WTC11 (cell line): Measurements from ENCODE around the gene NXN. TPM values are rescaled to one million over a fixed set of nuclear protein-coding genes. Genes with fewer than 3 reads are reported as not detected.
A peak's percentile ranks its signal among the peaks of the same experiment; 100 is the strongest.

Experiments used
- ATAC-seq: fragments of 200-7000 bp; cut with Tn5 transposase; 2 replicates; pipeline ENCODE4 v1.10.0; 2021; ENCODE audit warnings: mild to moderate bottlenecking, moderate library complexity
- CTCF ChIA-PET: fragments of 300-600 bp; sonication (Branson Sonifier 250); formaldehyde crosslinking; loops from one replicate; lab custom pipeline; 2021; ENCODE audit warnings: antibody characterized with exemption; lab: Charles Lee
- POLR2A ChIA-PET: fragments of 350-600 bp; sonication (Branson Sonifier 250); formaldehyde crosslinking; loops from one replicate; lab custom pipeline; 2021; ENCODE audit warnings: antibody characterized with exemption; lab: Charles Lee
- DNase-seq: peaks from one replicate; pipeline ENCODE4 v3.0.0; 2021; ENCODE audit warnings: low spot score
- H3K27ac Mint-ChIP-seq: 2 replicates; pipeline ENCODE4 v1.8.0; 2021; ENCODE audit warnings: mixed read lengths
- H3K27me3 Mint-ChIP-seq: 2 replicates; pipeline ENCODE4 v1.8.0; 2021; ENCODE audit warnings: low read depth, mild to moderate bottlenecking, moderate library complexity, mixed read lengths
- H3K36me3 Mint-ChIP-seq: 2 replicates; pipeline ENCODE4 v1.8.0; 2021; ENCODE audit warnings: mixed read lengths
- H3K4me1 Mint-ChIP-seq: 2 replicates; pipeline ENCODE4 v1.8.0; 2022; ENCODE audit warnings: mixed read lengths
- H3K4me3 Mint-ChIP-seq: 2 replicates; pipeline ENCODE4 v1.8.0; 2021; ENCODE audit warnings: mild to moderate bottlenecking, moderate library complexity, mixed read lengths
- H3K9me3 Mint-ChIP-seq: 2 replicates; pipeline ENCODE4 v1.8.0; 2021; ENCODE audit warnings: mixed read lengths
- CREM ChIP-seq: sonication (generic); formaldehyde crosslinking; IDR thresholded peaks from 2 replicates; pipeline ENCODE4 v1.8.1; 2022; ENCODE audit warnings: mild to moderate bottlenecking, missing genetic modification reagents, moderate library complexity
- ESRRA ChIP-seq: sonication (generic); formaldehyde crosslinking; IDR thresholded peaks from 2 replicates; pipeline ENCODE4 v1.8.1; 2022; ENCODE audit warnings: mild to moderate bottlenecking, missing genetic modification reagents, borderline replicate concordance
- ETV6 ChIP-seq: sonication (generic); formaldehyde crosslinking; IDR thresholded peaks from 2 replicates; pipeline ENCODE4 v1.8.1; 2022; ENCODE audit warnings: mild to moderate bottlenecking, missing genetic modification reagents
- FOXP1 ChIP-seq: sonication (generic); formaldehyde crosslinking; IDR thresholded peaks from 2 replicates; pipeline ENCODE4 v1.8.0; 2022; ENCODE audit warnings: missing genetic modification reagents, mild to moderate bottlenecking, moderate library complexity, borderline replicate concordance
- FOXP4 ChIP-seq: sonication (generic); formaldehyde crosslinking; IDR thresholded peaks from 2 replicates; pipeline ENCODE4 v1.8.0; 2022; ENCODE audit warnings: mild to moderate bottlenecking, missing genetic modification reagents
- GABPB1 ChIP-seq: sonication (generic); formaldehyde crosslinking; IDR thresholded peaks from 2 replicates; pipeline ENCODE4 v1.8.1; 2023; ENCODE audit warnings: mild to moderate bottlenecking, missing genetic modification reagents
- IRF2 ChIP-seq: sonication (generic); formaldehyde crosslinking; IDR thresholded peaks from 2 replicates; pipeline ENCODE4 v1.8.0; 2022; ENCODE audit warnings: low read depth, missing genetic modification reagents, borderline replicate concordance
- JUN ChIP-seq: sonication (generic); formaldehyde crosslinking; IDR thresholded peaks from 2 replicates; pipeline ENCODE4 v1.8.0; 2023; ENCODE audit warnings: mild to moderate bottlenecking, missing genetic modification reagents
- MYBL2 ChIP-seq: sonication (generic); formaldehyde crosslinking; IDR thresholded peaks from 2 replicates; pipeline ENCODE4 v1.8.1; 2023; ENCODE audit warnings: mild to moderate bottlenecking, moderate library complexity, missing genetic modification reagents
- PREB ChIP-seq: sonication (generic); formaldehyde crosslinking; IDR thresholded peaks from 2 replicates; pipeline ENCODE4 v1.8.1; 2022; ENCODE audit warnings: mild to moderate bottlenecking, missing genetic modification reagents, moderate library complexity, borderline replicate concordance
- RELA ChIP-seq: sonication (generic); formaldehyde crosslinking; IDR thresholded peaks from 2 replicates; pipeline ENCODE4 v1.8.1; 2022; ENCODE audit warnings: missing genetic modification reagents, mild to moderate bottlenecking, borderline replicate concordance
- RORB ChIP-seq: fragments of 250-450 bp; sonication (Bioruptor Pico); IDR thresholded peaks from 2 replicates; pipeline ENCODE4 v1.9.0; 2021; ENCODE audit warnings: mild to moderate bottlenecking
- SOX15 ChIP-seq: fragments of 250-450 bp; sonication (Bioruptor Pico); IDR thresholded peaks from 2 replicates; pipeline ENCODE4 v1.9.0; 2021; ENCODE audit warnings: mild to moderate bottlenecking
- TEAD1 ChIP-seq: sonication (generic); formaldehyde crosslinking; IDR thresholded peaks from 2 replicates; pipeline ENCODE4 v1.8.0; 2022; ENCODE audit warnings: mild to moderate bottlenecking, missing genetic modification reagents
- TP53 ChIP-seq: sonication (generic); formaldehyde crosslinking; IDR thresholded peaks from 2 replicates; pipeline ENCODE4 v1.8.1; 2023; ENCODE audit warnings: mild to moderate bottlenecking, missing genetic modification reagents
- USF1 ChIP-seq: sonication (generic); formaldehyde crosslinking; IDR thresholded peaks from 2 replicates; pipeline ENCODE4 v1.8.0; 2022; ENCODE audit warnings: mild to moderate bottlenecking, missing genetic modification reagents
- ZBTB43 ChIP-seq: sonication (generic); formaldehyde crosslinking; IDR thresholded peaks from 2 replicates; pipeline ENCODE4 v1.8.1; 2023; ENCODE audit warnings: mild to moderate bottlenecking, missing genetic modification reagents
- ZNF121 ChIP-seq: sonication (generic); formaldehyde crosslinking; IDR thresholded peaks from 2 replicates; pipeline ENCODE4 v1.8.0; 2023; ENCODE audit warnings: missing genetic modification reagents
- ZNF219 ChIP-seq: sonication (generic); formaldehyde crosslinking; IDR thresholded peaks from 2 replicates; pipeline ENCODE4 v1.8.0; 2023; ENCODE audit warnings: missing genetic modification reagents, mild to moderate bottlenecking, borderline replicate concordance
- ZNF317 ChIP-seq: sonication (generic); formaldehyde crosslinking; IDR thresholded peaks from 2 replicates; pipeline ENCODE4 v1.8.1; 2023; ENCODE audit warnings: low read depth, mild to moderate bottlenecking, moderate library complexity, missing genetic modification reagents, borderline replicate concordance
- ZNF396 ChIP-seq: fragments of 250-450 bp; sonication (Bioruptor Pico); IDR thresholded peaks from 2 replicates; pipeline ENCODE4 v1.8.0; 2021; ENCODE audit warnings: mild to moderate bottlenecking, moderate library complexity, borderline replicate concordance
- ZNF416 ChIP-seq: fragments of 250-450 bp; sonication (Bioruptor Pico); IDR thresholded peaks from 2 replicates; pipeline ENCODE4 v1.9.0; 2021; ENCODE audit warnings: mild to moderate bottlenecking, inconsistent platforms
- ZNF423 ChIP-seq: fragments of 250-450 bp; sonication (Bioruptor Pico); IDR thresholded peaks from 2 replicates; pipeline ENCODE4 v2.1.2; 2022; ENCODE audit warnings: mild to moderate bottlenecking, moderate library complexity
- total RNA-seq: library from RNA; stranded (reverse); gene quantifications from 3 replicates; pipeline ENCODE4 v1.2.3, GENCODE V29; 2021
- TF ChIP-seq, protein P1 (sequence below): sonication (generic); formaldehyde crosslinking; IDR thresholded peaks from 2 replicates; pipeline ENCODE4 v1.8.0; 2022; ENCODE audit warnings: mild to moderate bottlenecking, missing genetic modification reagents
- TF ChIP-seq, protein P2 (sequence below): sonication (generic); formaldehyde crosslinking; IDR thresholded peaks from 2 replicates; pipeline ENCODE4 v1.8.1; 2022; ENCODE audit warnings: missing genetic modification reagents, borderline replicate concordance
- TF ChIP-seq, protein P3 (sequence below): sonication (generic); formaldehyde crosslinking; IDR thresholded peaks from 2 replicates; pipeline ENCODE4 v1.8.1; 2023; ENCODE audit warnings: mild to moderate bottlenecking, missing genetic modification reagents

Gene NXN
- total RNA-seq, 1 experiment from 2014 or later: 96.8 TPM

- Mint-ChIP-seq H3K4me3 (peak overlapping the region; percentile 94), H3K27me3 (no peaks in the 10 kb centered on the region), H3K36me3 (peaks cover 55% of the 10 kb centered on the region), H3K9me3 (peaks cover 33% of the 10 kb centered on the region), H3K27ac (peak overlapping the region; percentile 71; the same call in 1 of the 2 replicates), H3K4me1 (peaks cover 24% of the 10 kb centered on the region)
- POLR2A ChIA-PET: no interaction called here
- DNase-seq (peak; percentile 16), ATAC-seq (no peak)
- no peak for TF ChIP-seq ZNF121
- 0 out of 2 replicates have a peak, but pooled peaks have one; percentile 6 for TF ChIP-seq FOXP4 (CRISPR knock-in tag)
- TF ChIP-seq ZNF396: no peak
- TF ChIP-seq JUN: no peak
- TF ChIP-seq CREM (CRISPR knock-in tag): no peak
- no peak for TF ChIP-seq FOXP1 (CRISPR knock-in tag)
- TF ChIP-seq ZBTB43 (CRISPR knock-in tag): no peak
- no peak for TF ChIP-seq PREB (CRISPR knock-in tag)
- TF ChIP-seq ZNF219 (CRISPR knock-in tag): no peak
- TF ChIP-seq RORB (CRISPR knock-in tag): no peak
- TF ChIP-seq, protein P1, sequence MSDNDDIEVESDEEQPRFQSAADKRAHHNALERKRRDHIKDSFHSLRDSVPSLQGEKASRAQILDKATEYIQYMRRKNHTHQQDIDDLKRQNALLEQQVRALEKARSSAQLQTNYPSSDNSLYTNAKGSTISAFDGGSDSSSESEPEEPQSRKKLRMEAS (CRISPR knock-in tag): 0 out of 2 replicates have a peak, but pooled peaks have one; percentile 37
- peak; percentile 81 for TF ChIP-seq ZNF423 (CRISPR knock-in tag)
- TF ChIP-seq RELA (CRISPR knock-in tag): no peak
- no peak for TF ChIP-seq TEAD1
- no peak for TF ChIP-seq TP53 (CRISPR knock-in tag)
- peak; percentile 44; the same call in 1 of the 2 replicates for TF ChIP-seq USF1 (CRISPR knock-in tag)
- no peak for TF ChIP-seq SOX15 (CRISPR knock-in tag)
- TF ChIP-seq ETV6 (CRISPR knock-in tag): no peak
- TF ChIP-seq, protein P2, sequence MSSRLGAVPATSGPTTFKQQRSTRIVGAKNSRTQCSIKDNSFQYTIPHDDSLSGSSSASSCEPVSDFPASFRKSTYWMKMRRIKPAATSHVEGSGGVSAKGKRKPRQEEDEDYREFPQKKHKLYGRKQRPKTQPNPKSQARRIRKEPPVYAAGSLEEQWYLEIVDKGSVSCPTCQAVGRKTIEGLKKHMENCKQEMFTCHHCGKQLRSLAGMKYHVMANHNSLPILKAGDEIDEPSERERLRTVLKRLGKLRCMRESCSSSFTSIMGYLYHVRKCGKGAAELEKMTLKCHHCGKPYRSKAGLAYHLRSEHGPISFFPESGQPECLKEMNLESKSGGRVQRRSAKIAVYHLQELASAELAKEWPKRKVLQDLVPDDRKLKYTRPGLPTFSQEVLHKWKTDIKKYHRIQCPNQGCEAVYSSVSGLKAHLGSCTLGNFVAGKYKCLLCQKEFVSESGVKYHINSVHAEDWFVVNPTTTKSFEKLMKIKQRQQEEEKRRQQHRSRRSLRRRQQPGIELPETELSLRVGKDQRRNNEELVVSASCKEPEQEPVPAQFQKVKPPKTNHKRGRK: no peak
- TF ChIP-seq GABPB1 (CRISPR knock-in tag): no peak
- TF ChIP-seq ESRRA (CRISPR knock-in tag): no peak
- TF ChIP-seq ZNF317: peak; percentile 17; the same call in 1 of the 2 replicates
- no peak for TF ChIP-seq ZNF416
- TF ChIP-seq, protein P3, sequence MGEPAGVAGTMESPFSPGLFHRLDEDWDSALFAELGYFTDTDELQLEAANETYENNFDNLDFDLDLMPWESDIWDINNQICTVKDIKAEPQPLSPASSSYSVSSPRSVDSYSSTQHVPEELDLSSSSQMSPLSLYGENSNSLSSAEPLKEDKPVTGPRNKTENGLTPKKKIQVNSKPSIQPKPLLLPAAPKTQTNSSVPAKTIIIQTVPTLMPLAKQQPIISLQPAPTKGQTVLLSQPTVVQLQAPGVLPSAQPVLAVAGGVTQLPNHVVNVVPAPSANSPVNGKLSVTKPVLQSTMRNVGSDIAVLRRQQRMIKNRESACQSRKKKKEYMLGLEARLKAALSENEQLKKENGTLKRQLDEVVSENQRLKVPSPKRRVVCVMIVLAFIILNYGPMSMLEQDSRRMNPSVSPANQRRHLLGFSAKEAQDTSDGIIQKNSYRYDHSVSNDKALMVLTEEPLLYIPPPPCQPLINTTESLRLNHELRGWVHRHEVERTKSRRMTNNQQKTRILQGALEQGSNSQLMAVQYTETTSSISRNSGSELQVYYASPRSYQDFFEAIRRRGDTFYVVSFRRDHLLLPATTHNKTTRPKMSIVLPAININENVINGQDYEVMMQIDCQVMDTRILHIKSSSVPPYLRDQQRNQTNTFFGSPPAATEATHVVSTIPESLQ (CRISPR knock-in tag): no peak
- TF ChIP-seq MYBL2 (CRISPR knock-in tag): no peak
- no peak for TF ChIP-seq IRF2 (CRISPR knock-in tag)
- CTCF ChIA-PET: interaction anchor here (1.1 to 1.7 kb wide), 2 partner anchors 229 to 245 kb away, joined by 4 to 7 read pairs; partner anchors contain the start of genes NXN and TIMM22
Observed at GRCh38 chr17:751269-752001, 228.1 kb downstream of the NXN start.
